HG02678 (cell line): ENCODE results near the gene PPP2R3B.

ENCODE experiments used
- ATAC-seq: cut with Tn5 transposase; IDR thresholded peaks from one replicate; pipeline ENCODE4 v1.9.1; 2021; ENCODE audit warnings: mild to moderate bottlenecking, moderate library complexity; ENCODE audit not compliant: unreplicated experiment

PPP2R3B gene

GRCh38 chrX:372856-373640 is 13.7 kb downstream of the PPP2R3B start:
- no peak for ATAC-seq

GRCh38 chrX:371907-372306 is 14.8 kb downstream of the PPP2R3B start:
- ATAC-seq: no peak

- no peak for ATAC-seq
These were observed 15.6 kb downstream of the PPP2R3B start for GRCh38 chrX:370963-371745.

GRCh38 chrX:370244-370962 is 16.3 kb downstream of the PPP2R3B start:
- ATAC-seq: no peak

GRCh38 chrX:369563-370101 is 17.1 kb downstream of the PPP2R3B start:
- no peak for ATAC-seq

GRCh38 chrX:368811-369562 is 17.7 kb downstream of the PPP2R3B start:
- no peak for ATAC-seq

- ATAC-seq: no peak
These were observed 18.8 kb downstream of the PPP2R3B start for GRCh38 chrX:367866-368265.

- no peak for ATAC-seq
These were observed 19.4 kb downstream of the PPP2R3B start for GRCh38 chrX:367349-367748.

- no peak for ATAC-seq
These were observed 22.9 kb downstream of the PPP2R3B start for GRCh38 chrX:363621-364375.

- no peak for ATAC-seq
These were observed 23.6 kb downstream of the PPP2R3B start for GRCh38 chrX:362937-363620.

GRCh38 chrX:362351-362750 is 24.4 kb downstream of the PPP2R3B start:
- no peak for ATAC-seq

GRCh38 chrX:361231-362145 is 25.2 kb downstream of the PPP2R3B start:
- no peak for ATAC-seq

- no peak for ATAC-seq
These were observed 26.1 kb downstream of the PPP2R3B start for GRCh38 chrX:360496-361150.

GRCh38 chrX:358651-359143 is 28.0 kb downstream of the PPP2R3B start:
- ATAC-seq: no peak

- no peak for ATAC-seq
These were observed 28.8 kb downstream of the PPP2R3B start for GRCh38 chrX:357693-358471.

GRCh38 chrX:357035-357692 is 29.5 kb downstream of the PPP2R3B start:
- ATAC-seq: no peak
